Skeletal muscle cell (primary cell): ENCODE data around the gene PGRMC1.
"Not testable (repeated sequence)": the region's sequence is repeated elsewhere in the genome, so short reads cannot be mapped to it uniquely, and the experiment has no call there.

Experiments
- DNase-seq: peaks from one replicate; pipeline ENCODE4 v3.0.0-alpha.2; 2010; ENCODE audit warnings: low read depth
- H3K4me3 ChIP-seq: 2 replicates; pipeline ENCODE4 v1.5.1; 2011; ENCODE audit warnings: low read depth, mild to moderate bottlenecking, control low read depth, low read length, moderate library complexity

The PGRMC1 gene

DNA sequence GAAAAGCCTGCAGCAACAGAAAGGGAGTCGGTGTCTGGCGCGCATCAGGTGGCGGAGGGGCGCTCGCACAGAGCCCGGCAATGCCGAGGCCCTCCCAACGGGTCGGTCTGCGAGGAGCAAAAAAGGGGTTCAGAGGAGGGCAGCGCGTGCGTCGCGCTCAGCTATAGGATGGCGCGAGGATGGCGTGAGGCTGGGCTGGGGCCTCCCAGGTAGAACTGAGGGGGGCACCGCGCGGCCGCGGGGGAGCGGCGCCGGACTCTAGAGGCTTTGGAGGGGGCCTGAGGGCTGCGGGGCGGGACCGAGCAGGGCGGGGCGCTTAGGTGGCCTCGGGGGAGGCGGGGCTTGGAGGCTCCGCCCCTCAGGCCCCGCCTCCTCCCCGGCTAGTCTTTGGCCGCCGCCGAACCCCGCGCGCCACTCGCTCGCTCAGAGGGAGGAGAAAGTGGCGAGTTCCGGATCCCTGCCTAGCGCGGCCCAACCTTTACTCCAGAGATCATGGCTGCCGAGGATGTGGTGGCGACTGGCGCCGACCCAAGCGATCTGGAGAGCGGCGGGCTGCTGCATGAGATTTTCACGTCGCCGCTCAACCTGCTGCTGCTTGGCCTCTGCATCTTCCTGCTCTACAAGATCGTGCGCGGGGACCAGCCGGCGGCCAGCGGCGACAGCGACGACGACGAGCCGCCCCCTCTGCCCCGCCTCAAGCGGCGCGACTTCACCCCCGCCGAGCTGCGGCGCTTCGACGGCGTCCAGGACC, at the start of gene PGRMC1:
TSS of gene PGRMC1 (plus strand) at position 414 of the 751 bp plus-strand sequence. CDS start at position 493, 79 bp downstream.
- DNase-seq = peak; percentile 22
- H3K4me3 ChIP-seq = peak within 1 kb of the TSS; percentile 82

DNA sequence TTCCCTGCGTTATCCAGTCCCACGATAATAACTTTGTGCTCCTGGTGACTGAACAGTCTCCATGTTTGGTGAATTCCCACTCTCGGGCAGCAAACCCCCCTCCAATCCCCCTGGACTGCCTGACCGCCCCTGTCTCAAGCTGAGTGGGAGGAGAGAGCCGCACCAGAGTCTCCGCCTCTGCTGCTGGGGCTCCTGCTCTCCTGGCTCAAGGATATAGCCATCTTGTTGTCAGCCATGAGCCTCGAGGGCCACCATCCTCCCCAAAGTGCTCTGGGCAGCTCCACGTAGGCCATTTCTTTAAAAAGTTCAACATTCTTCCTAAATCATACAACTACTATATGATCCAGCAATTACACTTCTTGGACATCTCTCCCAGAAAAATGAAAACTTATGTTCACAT, 49.3 kb upstream of the PGRMC1 start:
- no peak for DNase-seq
- H3K4me3 ChIP-seq = no peak overlapping the region

DNA sequence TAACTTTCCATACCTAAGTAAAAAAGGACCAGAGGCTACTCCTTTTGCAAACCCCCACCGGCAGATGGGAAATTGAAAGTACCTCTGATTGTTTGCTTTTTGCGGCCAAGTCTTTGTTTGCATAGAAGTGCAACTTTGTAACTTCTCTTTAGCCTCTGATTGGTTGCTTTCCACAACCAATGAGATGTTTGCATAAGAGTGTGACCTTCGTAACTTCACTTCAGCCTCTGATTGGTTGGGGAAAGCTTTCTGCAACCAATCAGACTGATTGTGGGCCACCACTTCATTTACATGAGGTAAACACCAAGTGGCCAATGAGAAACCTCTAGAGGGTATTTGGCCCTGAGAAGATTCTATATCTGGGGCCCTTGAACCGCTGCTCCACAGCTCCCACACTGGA, 48.8 kb upstream of the PGRMC1 start:
- DNase-seq = no peak
- H3K4me3 ChIP-seq = no peak overlapping the region

DNA sequence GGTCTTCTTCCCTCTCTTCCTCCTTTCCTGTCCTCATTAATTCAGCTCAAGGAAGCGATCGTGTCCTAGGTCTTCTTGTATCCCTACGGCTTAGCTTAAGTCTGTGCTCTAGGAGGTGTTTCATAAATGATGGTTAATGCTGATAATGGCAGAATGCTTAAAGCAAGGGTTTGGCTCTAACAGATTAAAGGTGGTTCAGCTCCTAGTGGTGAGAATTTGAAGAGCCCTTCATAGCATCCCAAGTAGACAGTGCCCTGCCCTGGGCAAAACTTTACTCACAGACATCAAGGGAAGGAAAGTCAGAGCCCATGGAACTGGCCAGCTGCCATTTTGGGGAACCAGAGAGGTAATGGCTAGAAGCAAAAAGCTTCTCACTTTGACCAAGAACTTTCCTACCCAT, 47.0 kb upstream of the PGRMC1 start:
- H3K4me3 ChIP-seq = no peak overlapping the region
- no peak for DNase-seq

DNA sequence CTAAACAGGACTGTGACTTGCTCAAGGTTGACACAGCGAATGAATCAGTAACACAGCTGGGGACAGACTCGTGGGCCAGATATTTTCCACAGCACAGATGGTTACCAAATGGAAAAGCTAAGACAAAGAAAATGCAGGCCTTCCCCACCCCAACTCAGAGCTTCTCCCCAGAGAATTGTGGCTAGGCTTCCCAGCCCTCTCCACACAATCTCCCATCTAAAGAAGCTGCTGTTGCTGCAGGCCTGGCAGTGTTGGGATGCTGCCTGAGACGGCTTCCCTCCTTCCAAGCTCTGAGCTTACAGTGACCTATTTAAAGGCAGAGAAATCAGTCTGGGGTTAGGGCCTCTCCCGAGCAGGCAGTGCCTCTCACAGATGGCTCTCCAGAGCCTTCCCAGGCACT, 46.5 kb upstream of the PGRMC1 start:
- H3K4me3 ChIP-seq = no peak overlapping the region
- DNase-seq = peak; percentile 56

DNA sequence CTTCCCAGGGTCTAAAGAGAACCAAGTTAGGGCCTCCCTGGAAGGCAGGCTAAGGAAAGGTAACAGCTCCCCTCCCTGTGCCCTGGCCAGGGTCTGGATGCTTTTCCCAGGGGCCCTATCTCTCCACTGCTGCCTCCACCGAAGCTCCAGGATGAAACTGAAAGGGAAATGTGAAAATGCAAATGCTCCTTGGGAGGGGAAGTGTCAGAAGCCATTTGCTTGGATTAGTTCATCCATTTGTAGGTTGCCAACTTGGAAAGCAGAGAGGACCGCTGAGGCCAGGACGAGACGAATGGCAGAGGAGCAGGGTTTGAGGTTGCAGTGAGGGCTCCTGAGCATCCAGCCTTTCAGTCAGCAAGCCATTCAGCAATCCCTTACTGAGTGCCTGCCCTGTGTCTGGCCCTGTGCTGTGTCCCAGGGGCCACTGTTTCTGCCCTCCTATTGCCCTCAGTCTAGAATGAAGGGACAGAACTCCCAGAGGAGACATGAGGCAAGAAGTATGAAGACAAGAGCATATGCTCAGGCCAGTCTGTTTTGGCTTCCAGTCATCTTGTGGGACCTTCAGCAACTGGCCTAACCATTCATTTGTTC, 45.9 kb upstream of the PGRMC1 start:
- DNase-seq = no peak
- no peak overlapping the region for H3K4me3 ChIP-seq

DNA sequence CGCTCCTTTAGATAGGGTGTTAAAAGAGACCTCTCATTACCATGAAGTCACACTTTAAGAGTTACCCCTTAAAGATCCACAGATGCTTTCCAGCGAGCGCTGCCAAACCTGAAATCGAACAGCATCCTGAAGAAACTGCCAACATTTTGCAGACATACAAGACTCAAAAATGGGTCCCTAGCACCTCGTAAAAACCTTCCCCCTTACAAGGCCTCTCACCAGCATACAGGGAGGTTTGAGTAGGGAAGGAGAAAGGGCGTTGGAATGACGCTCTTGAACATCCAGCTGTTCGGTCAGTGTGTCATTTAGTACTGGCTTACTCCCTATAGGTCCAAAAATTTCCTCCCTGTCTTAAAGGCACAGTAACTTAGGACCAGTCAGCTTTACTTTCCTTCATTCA, 45.3 kb upstream of the PGRMC1 start:
- peak; percentile 51 for DNase-seq
- H3K4me3 ChIP-seq = no peak overlapping the region

DNA sequence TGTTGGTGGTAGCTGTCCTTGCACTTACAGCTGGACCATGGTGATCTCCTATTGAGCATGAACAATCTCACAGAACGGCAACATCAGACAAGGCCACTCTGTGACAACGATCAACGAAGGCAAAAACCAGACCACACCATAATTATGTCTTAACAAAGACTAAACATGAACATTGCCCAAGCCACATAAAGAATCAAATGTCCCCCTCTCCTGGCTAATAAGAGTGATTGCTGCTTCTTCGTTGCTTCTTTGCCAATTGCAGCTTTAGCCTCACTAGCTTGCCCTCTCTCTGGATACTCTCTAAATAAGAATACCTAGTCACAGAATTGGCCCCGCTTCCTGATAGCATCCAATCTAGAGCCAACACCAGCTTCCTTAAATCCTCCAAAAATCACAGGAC, 41.5 kb upstream of the PGRMC1 start:
- no peak overlapping the region for H3K4me3 ChIP-seq
- DNase-seq = no peak

DNA sequence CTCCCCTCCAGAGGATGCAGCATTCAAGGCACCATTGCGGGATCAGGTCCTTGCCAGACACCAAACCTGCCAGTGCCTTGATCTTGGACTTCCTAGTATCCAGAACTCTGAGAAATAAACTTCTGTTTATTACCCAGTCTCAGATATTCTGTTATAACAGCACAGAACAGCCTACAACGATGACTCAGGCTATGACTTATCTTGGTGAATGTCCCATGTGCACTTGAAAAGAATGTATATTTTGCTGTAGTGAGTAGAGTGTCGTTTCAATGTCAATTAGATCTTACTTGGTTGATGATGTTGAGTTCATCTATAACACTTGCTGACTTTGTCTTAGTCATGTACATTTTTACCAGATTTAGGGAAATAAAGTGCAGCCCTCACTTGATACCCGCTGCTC, 34.5 kb upstream of the PGRMC1 start:
- no peak overlapping the region for H3K4me3 ChIP-seq
- DNase-seq = no peak

DNA sequence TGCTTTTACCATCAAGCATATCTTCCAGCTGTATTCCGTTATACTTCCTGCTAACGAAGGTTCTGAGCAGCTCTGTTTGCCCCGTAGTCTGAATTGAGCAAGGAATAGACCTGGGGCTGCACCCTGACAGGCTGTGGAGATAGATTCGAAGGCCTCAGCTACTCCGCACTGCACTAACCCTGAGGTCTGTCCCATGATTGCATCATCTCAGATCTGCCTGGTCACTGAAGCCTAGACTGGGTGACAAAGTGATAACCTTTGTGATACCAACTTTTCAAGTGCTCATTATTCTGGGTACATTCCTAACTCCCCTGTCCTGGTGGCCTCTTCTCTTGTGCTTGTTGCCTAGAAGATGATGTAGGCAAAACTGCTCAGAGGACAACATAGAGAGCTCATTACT, 29.9 kb upstream of the PGRMC1 start:
- DNase-seq = no peak
- H3K4me3 ChIP-seq = no peak overlapping the region

DNA sequence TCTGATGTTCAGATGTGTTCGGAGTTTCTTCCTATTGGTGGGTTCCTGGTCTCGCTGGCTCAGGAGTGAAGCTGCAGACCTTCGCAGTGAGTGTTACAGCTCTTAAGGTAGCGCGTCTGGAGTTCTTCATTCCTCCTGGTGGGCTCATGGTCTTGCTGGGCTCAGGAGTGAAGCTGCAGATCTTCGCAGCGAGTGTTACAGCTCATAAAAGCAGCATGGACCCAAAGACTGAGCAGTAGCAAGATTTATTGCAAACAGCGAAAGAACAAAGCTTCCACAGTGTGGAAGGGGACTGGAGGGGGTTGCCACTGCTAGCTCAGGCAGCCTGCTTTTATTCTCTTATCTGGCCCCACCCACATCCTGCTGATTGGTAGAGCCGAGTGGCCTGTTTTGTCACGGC, 28.6 kb upstream of the PGRMC1 start:
- H3K4me3 ChIP-seq, DNase-seq: not testable (repeated sequence)

DNA sequence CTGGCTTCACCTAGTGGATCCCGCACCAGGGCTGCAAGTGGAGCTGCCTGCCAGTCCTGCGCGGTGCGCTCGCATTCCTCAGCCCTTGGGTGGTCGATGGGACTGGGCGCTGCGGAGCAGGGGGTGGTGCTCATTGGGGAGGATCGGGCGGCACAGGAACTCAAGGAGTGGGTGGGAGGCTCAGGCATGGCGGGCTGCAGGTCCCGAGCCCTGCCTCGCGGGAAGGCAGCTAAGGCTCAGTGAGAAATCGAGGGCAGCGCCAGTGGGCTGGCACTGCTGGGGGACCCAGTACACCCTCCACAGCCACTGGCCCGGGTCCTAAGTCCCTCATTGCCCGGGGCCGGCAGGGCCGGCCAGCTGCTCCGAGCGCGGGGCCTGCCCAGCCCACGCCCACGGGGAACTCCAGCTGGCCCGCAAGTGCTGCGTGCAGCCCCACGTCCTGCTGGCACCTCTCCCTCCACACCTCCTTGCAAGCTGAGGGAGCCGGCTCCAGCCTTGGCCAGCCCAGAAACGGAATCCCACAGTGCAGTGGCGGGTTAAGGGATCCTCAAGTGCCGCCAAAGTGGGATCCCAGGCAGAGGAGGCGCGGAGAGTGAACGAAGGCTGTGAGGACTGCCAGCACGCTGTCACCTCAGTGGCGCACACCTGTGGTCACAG, 27.6 kb upstream of the PGRMC1 start:
- no peak for DNase-seq
- H3K4me3 ChIP-seq = no peak overlapping the region

DNA sequence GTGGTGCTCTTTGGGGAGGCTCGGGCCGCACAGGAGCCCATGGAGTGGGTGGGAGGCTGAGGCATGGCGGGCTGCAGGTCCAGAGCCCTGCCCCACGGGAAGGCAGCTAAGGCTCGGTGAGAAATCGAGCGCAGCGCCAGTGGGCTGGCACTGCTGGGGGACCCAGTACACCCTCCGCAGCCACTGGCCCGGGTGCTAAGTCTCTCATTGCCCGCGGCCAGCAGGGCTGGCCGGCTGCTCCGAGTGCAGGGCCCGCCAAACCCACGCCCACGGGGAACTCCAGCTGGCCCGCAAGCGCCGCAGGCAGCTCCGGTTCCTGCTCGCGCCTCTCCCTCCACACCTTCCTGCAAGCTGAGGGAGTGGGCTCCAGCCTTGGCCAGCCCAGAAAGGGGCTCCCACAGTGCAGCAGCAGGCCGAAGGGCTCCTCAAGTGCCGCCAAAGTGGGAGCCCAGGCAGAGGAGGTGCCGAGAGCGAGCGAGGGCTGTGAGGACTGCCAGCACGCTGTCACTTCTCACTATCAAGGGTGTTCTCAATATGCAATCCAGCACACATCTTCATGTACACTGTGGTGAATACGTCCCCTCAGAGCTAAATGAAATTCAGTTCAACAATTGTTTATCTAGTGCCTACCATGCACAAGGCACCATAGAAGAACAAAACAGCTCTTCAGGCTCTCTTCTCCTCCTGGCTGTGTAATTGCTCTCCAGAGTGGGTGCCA, 25.0 kb upstream of the PGRMC1 start:
- DNase-seq, H3K4me3 ChIP-seq: not testable (repeated sequence)

DNA sequence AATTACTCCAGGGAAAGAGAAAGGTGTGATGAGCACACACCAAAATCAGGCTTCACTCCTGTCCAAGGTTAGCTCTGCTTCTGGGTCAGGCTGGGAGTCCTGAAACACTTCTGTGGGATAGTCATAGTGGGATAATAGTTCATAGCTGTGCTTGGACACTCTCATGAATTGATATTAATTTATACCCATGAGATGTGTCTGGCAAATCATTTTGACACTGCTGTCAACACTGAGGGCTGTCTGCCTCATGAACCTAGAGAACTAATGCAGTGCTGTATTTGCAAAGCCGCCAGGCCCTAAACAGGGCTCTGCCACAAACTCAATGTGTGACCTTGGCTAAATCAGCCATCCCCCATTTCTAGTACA, 24.5 kb upstream of the PGRMC1 start:
- H3K4me3 ChIP-seq = no peak overlapping the region
- no peak for DNase-seq

DNA sequence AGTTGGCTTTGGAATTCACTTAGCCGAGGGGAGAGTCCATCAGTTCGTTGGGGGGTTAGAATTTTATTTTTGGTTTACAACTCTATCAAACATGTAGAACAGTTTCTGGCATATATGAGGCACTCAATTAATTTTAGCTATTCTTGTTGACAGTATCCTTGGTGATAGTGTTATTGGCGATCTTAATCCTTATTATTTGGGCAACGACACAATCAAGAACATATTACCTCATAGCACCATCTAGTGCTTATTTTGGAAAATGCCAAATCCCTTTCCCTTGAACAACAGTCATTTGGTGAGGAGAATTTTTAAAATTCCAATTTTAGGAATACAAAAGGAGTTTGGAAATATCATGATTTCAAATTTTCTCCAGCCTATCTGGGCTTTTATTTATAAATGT, 17.9 kb upstream of the PGRMC1 start:
- no peak for DNase-seq
- no peak overlapping the region for H3K4me3 ChIP-seq

DNA sequence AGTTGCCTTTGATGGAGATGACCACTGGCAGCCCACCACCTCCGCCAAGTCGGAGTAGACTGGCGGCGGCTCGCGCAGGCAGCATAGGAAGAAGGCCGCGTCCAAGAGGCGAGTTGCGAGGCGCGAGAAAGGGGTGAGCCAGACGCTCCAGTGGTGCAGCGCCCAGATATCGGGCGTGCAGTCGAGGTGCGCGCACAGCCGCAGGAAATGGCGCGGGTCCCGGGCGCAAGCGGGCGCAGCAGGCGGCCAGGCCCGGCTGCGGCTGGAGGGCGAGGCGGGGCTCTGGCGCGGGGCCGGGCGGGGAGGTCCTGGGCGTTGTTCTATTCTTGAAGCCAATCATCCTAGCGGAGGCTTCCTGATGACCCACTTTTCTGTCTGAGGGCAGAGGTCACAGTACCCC, 13.2 kb upstream of the PGRMC1 start:
- no peak for DNase-seq

DNA sequence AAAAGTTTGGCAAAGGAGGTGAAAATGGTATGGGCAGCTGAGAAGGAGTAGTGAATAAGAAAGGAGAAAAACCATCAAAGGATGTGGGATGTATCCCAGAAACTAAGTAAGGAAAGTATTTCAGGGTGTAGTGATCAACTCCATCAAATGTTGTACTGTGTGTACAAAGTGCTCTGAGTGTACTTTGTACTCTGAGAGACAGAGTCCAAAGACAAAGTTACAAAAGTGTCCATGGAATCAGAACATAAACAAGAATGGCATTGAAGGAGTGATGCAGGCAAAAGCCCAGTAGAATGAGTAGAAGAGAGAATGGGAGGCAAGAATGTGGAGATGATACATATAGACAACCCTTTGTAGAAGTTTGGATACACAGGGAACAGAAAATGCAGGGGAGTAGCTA, 12.3 kb upstream of the PGRMC1 start:
- H3K4me3 ChIP-seq = no peak overlapping the region
- DNase-seq = no peak

More for the DNA sequence above, 13.2 kb upstream of the PGRMC1 start:
- H3K4me3 ChIP-seq = no peak overlapping the region

DNA sequence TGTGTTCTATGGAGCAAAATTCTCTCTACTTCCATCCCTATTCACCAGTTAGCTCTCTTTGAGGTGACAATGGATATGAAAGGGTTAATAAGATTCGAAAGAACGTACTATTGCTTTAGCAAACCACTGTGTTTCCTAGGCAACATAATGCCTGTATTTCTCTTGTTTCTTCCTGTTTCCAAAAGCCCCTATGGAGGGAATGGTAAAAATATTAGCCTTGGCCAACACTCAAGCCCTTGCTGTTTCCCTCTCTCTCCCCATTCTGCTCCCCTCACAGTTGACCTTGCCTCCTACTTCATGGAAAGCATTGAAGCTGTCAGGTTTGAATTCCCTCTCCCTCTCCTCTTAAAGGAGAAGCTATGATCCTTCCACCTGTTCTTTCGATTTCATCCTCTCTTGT, 9.6 kb upstream of the PGRMC1 start:
- H3K4me3 ChIP-seq = no peak overlapping the region
- DNase-seq = no peak

DNA sequence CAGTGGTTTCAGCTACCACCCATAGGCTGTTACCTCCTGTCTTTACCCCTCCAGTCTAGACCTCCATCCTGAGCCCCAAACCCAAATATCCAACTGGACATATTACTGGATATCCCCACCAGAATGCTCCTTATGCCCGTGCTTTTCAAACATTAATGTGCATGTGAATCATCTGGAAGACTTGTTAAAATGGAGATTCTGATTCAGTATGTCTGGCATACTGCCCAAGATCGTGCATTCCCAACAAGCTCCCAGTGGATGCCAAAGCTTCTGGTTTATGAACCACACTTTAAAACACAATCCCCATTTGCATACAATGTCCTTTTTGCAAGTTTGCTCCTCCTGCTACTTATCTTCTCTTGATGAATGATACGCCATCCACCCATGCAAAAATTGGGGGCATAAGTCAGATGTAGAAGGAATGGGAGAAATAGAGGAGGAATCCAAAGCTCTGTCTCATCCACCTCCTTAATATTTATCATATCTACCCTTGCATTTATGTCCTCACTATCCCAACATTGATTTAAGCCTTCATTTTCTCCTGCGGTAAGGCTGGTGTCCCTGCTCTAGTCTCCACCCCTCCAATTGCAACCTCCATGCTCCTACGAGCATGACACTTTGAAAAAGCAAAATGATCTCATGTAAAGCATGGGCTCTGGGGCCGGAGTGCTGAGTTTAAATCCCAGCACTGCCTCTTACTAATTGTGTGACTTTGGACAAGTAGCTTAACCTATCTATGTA, 7.4 kb upstream of the PGRMC1 start:
- peak; percentile 78 for DNase-seq
- no peak overlapping the region for H3K4me3 ChIP-seq

DNA sequence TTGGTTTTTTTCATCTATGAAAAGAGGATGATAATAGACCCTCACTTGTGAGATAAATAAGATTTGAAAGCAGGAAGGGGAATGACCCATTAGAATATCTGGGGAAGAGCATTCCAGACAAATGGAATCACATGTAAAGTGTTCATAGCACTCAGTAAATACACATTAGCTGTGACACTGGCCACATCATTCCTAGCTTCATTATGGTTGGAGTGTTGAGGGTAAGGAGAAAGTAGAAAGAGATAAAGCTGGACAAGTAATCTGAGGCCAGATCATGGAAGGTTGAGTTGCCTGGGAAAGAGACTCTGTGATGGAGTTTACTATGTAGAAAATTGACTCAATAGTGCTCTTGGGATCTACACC, 6.9 kb upstream of the PGRMC1 start:
- DNase-seq = no peak
- H3K4me3 ChIP-seq = no peak overlapping the region
